Osteoblast (primary cell): ENCODE data around the gene CCDC91. TPM values are rescaled to one million over a fixed set of nuclear protein-coding genes. Genes with fewer than 3 reads are reported as not detected.
A peak's percentile ranks its signal among the peaks of the same experiment; 100 is the strongest.

Source experiments
- DNase-seq: peaks from one replicate; pipeline ENCODE4 v3.0.0; 2011; ENCODE audit warnings: low spot score, mixed read lengths; ENCODE audit not compliant: insufficient read length; ENCODE audit errors: missing footprints
- H2AFZ ChIP-seq: 2 replicates; pipeline ENCODE4 v1.6.0; 2011; ENCODE audit warnings: mild to moderate bottlenecking, low read length
- H3K27ac ChIP-seq: 2 replicates; pipeline ENCODE4 v1.5.1; 2011; ENCODE audit warnings: mild to moderate bottlenecking, low read depth, low read length, moderate library complexity
- H3K27me3 ChIP-seq: 2 replicates; pipeline ENCODE4 v1.6.0; 2012; ENCODE audit warnings: mild to moderate bottlenecking, control low read depth, inconsistent platforms, low read length, moderate library complexity; ENCODE audit not compliant: insufficient read depth
- H3K36me3 ChIP-seq: 2 replicates; pipeline ENCODE4 v1.5.1; 2011; ENCODE audit warnings: mild to moderate bottlenecking, low read length, control low read depth, moderate library complexity; ENCODE audit not compliant: insufficient read depth
- H3K4me1 ChIP-seq: 2 replicates; pipeline ENCODE4 v1.5.1; 2011; ENCODE audit warnings: mild to moderate bottlenecking, low read length, control low read depth, moderate library complexity; ENCODE audit not compliant: insufficient read depth
- H3K4me2 ChIP-seq: 2 replicates; pipeline ENCODE4 v1.6.0; 2011; ENCODE audit warnings: mild to moderate bottlenecking, low read length; ENCODE audit not compliant: insufficient read depth
- H3K4me3 ChIP-seq: fragments of 200-600 bp; sonication (generic); 3 replicates; pipeline ENCODE4 v1.5.1; 2012; ENCODE audit warnings: mild to moderate bottlenecking, low read length, inconsistent platforms; ENCODE audit not compliant: insufficient read depth
- H3K79me2 ChIP-seq: 2 replicates; pipeline ENCODE4 v1.6.0; 2012; ENCODE audit warnings: mild to moderate bottlenecking, low read length, control low read depth, inconsistent platforms; ENCODE audit not compliant: insufficient read depth
- H3K9me3 ChIP-seq: 2 replicates; pipeline ENCODE4 v1.5.1; 2011; ENCODE audit warnings: low read depth, low read length, control low read depth
- H4K20me1 ChIP-seq: 2 replicates; pipeline ENCODE4 v1.6.0; 2012; ENCODE audit warnings: mild to moderate bottlenecking, low read length, control low read depth; ENCODE audit not compliant: insufficient read depth
- total RNA-seq: library from RNA; depleted of rRNA; stranded (reverse); fragments of >200 nt; gene quantifications from 2 replicates; pipeline ENCODE4 v1.2.3, GENCODE V29; 2012
- TF ChIP-seq, protein P1 (sequence below): IDR thresholded peaks from 2 replicates; pipeline ENCODE4 v1.5.1; 2011; ENCODE audit warnings: mild to moderate bottlenecking, low read depth, low read length, moderate library complexity; ENCODE audit errors: extremely low read depth

Gene CCDC91
- total RNA-seq, 1 donor: 36.2 TPM

DNA sequence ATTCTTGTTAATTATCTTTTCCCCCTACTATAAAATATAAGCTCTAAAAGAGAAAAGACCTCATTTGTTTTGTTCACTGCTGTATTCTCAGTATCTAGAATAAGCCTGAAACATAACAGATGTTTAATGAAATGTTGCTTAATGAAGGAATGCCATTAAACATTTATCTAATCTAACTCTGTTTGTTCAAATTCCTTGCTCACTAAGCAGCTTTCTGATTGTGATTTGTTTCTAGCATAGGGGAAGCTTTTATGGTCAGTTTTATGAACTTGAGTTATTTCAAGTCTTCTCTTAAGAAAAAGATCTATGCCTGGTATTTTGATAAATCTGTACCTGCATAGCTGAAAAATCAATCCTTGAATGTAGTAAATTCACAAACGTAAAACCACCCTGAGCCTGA lies 308.6 kb downstream of the CCDC91 start:
- Histone ChIP-seq H4K20me1 (no peaks in the 10 kb centered on the region), H3K27ac (no peak overlapping the region), H3K36me3 (no peaks in the 10 kb centered on the region), H3K4me2 (no peak overlapping the region), H3K27me3 (no peaks in the 10 kb centered on the region), H3K9me3 (no peaks in the 10 kb centered on the region), H3K79me2 (no peaks in the 10 kb centered on the region), H3K4me3 (no peak overlapping the region), H2AFZ (no peak overlapping the region), H3K4me1 (peaks cover 10% of the 10 kb centered on the region)
- TF ChIP-seq, protein P1, sequence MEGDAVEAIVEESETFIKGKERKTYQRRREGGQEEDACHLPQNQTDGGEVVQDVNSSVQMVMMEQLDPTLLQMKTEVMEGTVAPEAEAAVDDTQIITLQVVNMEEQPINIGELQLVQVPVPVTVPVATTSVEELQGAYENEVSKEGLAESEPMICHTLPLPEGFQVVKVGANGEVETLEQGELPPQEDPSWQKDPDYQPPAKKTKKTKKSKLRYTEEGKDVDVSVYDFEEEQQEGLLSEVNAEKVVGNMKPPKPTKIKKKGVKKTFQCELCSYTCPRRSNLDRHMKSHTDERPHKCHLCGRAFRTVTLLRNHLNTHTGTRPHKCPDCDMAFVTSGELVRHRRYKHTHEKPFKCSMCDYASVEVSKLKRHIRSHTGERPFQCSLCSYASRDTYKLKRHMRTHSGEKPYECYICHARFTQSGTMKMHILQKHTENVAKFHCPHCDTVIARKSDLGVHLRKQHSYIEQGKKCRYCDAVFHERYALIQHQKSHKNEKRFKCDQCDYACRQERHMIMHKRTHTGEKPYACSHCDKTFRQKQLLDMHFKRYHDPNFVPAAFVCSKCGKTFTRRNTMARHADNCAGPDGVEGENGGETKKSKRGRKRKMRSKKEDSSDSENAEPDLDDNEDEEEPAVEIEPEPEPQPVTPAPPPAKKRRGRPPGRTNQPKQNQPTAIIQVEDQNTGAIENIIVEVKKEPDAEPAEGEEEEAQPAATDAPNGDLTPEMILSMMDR: no peak
- DNase-seq: no peak

DNA sequence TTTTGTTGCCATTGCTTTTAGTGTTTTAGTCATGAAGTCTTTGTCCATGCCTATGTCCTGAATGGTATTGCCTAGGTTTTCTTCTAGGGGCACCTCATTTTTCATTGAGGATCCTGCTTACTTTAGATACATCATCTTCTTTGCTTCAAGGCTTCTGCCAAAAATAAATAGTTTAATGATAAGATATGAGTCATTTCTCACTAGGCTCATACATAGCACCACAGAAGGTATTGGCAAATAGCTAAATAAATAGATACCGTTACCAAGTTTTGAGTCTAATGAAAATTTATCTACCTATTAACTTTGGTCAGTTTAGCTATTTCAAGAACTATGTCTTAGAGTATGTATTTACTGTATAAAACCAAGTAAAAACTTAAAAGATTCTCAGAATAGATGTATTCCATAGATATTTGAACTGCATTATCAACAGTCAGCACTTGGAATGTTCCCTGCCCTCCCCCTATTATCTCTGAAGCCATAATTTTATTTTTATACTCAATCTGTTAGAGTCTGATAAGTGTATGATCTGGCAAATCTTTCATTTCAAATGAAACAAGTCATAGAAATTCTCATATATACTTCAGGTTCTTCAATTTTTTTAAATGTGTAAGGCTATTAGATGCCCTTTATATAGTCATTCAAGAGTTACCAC lies 310.2 kb downstream of the CCDC91 start:
- no peaks in the 10 kb centered on the region for H3K36me3 ChIP-seq
- DNase-seq: no peak
- peaks cover 10% of the 10 kb centered on the region for H3K4me1 ChIP-seq
- no peaks in the 10 kb centered on the region for H3K79me2 ChIP-seq
- no peak overlapping the region for H3K4me3 ChIP-seq
- TF ChIP-seq, protein P1: no peak
- H3K27ac ChIP-seq: no peak overlapping the region
- no peaks in the 10 kb centered on the region for H3K9me3 ChIP-seq
- no peaks in the 10 kb centered on the region for H3K27me3 ChIP-seq
- no peaks in the 10 kb centered on the region for H4K20me1 ChIP-seq
- H2AFZ ChIP-seq: no peak overlapping the region
- H3K4me2 ChIP-seq: no peak overlapping the region

DNA sequence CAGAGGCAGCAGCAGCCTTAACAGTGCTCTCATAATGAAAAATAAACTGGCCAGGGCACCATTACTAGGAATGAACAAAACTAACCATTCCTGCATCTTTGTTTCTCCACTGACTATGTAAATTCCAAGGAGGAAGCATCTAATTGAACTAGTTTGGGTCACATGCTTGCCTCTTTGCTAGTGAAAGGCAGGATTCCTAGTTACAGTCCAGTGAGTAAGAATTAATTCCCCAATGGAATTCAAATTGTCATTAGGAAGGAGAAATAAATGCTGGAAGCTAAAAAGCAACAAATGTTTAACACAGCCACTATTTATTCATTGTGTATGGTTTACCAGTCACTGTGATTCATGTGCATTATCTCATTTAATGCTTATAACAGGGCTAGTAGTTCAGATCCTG lies 316.0 kb downstream of the CCDC91 start:
- no peaks in the 10 kb centered on the region for H3K9me3 ChIP-seq
- H3K4me2 ChIP-seq: no peak overlapping the region
- H3K27ac ChIP-seq: no peak overlapping the region
- H3K4me1 ChIP-seq: peaks cover 9% of the 10 kb centered on the region
- H3K27me3 ChIP-seq: no peaks in the 10 kb centered on the region
- no peak overlapping the region for H3K4me3 ChIP-seq
- no peak for DNase-seq
- H4K20me1 ChIP-seq: no peaks in the 10 kb centered on the region
- H2AFZ ChIP-seq: no peak overlapping the region
- no peaks in the 10 kb centered on the region for H3K79me2 ChIP-seq
- TF ChIP-seq, protein P1: no peak
- no peaks in the 10 kb centered on the region for H3K36me3 ChIP-seq

DNA sequence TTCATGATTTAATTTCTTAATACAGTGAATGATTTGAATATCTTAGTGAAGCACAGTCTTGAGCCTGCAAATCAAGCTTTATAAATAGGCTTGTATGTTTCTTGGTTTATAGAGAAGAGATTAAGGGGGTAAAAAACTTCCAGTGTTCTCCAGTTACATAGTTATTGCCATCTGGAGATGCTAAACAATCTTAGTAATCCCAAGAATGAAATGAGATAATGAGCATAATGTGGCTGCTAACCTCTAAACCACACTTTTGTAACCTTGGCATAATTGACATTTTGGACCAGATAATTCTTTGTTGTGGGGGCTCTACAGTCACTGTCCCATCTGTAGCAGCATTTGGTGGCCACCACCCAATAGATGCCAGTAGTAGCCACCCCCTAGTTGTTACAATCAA lies 316.8 kb downstream of the CCDC91 start:
- H3K27me3 ChIP-seq: no peaks in the 10 kb centered on the region
- DNase-seq: no peak
- TF ChIP-seq, protein P1: no peak
- no peak overlapping the region for H2AFZ ChIP-seq
- H3K27ac ChIP-seq: no peak overlapping the region
- no peaks in the 10 kb centered on the region for H4K20me1 ChIP-seq
- H3K36me3 ChIP-seq: no peaks in the 10 kb centered on the region
- H3K4me2 ChIP-seq: peak overlapping the region; percentile 19
- H3K4me1 ChIP-seq: peaks cover 9% of the 10 kb centered on the region
- H3K4me3 ChIP-seq: no peak overlapping the region
- no peaks in the 10 kb centered on the region for H3K9me3 ChIP-seq
- no peaks in the 10 kb centered on the region for H3K79me2 ChIP-seq
